ENCODE data around the gene GSG1L.

Gene GSG1L

GRCh38 chr16:28003021-28003865 lies 60.3 kb downstream of the GSG1L start:
- Mint-ChIP-seq H3K4me1 (ENCODE audit: low read depth) (no peaks in the 10 kb centered on the region), H3K27ac (no peak overlapping the region), H3K4me3 (no peak overlapping the region), H3K27me3 (peaks cover 9% of the 10 kb centered on the region), H3K9me3 (no peaks in the 10 kb centered on the region), H3K36me3 (ENCODE audit: low read depth) (no peaks in the 10 kb centered on the region)
- DNase-seq = no peak

GRCh38 chr16:28001642-28002041 lies 61.9 kb downstream of the GSG1L start:
- DNase-seq = no peak
- no peaks in the 10 kb centered on the region for H3K36me3 Mint-ChIP-seq (ENCODE audit: low read depth)
- no peak overlapping the region for H3K27ac Mint-ChIP-seq
- H3K9me3 Mint-ChIP-seq = no peaks in the 10 kb centered on the region
- no peak overlapping the region for H3K4me3 Mint-ChIP-seq
- H3K27me3 Mint-ChIP-seq = peaks cover 9% of the 10 kb centered on the region
- no peaks in the 10 kb centered on the region for H3K4me1 Mint-ChIP-seq (ENCODE audit: low read depth)

GRCh38 chr16:28001184-28001583 lies 62.3 kb downstream of the GSG1L start:
- Mint-ChIP-seq H3K36me3 (ENCODE audit: low read depth) (no peaks in the 10 kb centered on the region), H3K9me3 (no peaks in the 10 kb centered on the region), H3K4me3 (no peak overlapping the region), H3K27me3 (peaks cover 9% of the 10 kb centered on the region), H3K27ac (no peak overlapping the region), H3K4me1 (ENCODE audit: low read depth) (no peaks in the 10 kb centered on the region)
- DNase-seq = no peak

GRCh38 chr16:28000314-28001169 lies 63.0 kb downstream of the GSG1L start:
- no peak for DNase-seq
- Mint-ChIP-seq H3K27me3 (peaks cover 9% of the 10 kb centered on the region), H3K36me3 (ENCODE audit: low read depth) (no peaks in the 10 kb centered on the region), H3K4me3 (no peak overlapping the region), H3K9me3 (no peaks in the 10 kb centered on the region), H3K27ac (no peak overlapping the region), H3K4me1 (ENCODE audit: low read depth) (peaks cover 1% of the 10 kb centered on the region)

- DNase-seq = no peak
- no peaks in the 10 kb centered on the region for H3K36me3 Mint-ChIP-seq (ENCODE audit: low read depth)
- no peaks in the 10 kb centered on the region for H3K9me3 Mint-ChIP-seq
- H3K27me3 Mint-ChIP-seq = peaks cover 9% of the 10 kb centered on the region
- H3K4me1 Mint-ChIP-seq (ENCODE audit: low read depth) = peaks cover 6% of the 10 kb centered on the region
- H3K27ac Mint-ChIP-seq = no peak overlapping the region
- H3K4me3 Mint-ChIP-seq = no peak overlapping the region
These were observed 63.8 kb downstream of the GSG1L start for GRCh38 chr16:27999687-28000086.

GRCh38 chr16:27995378-27995777 lies 68.1 kb downstream of the GSG1L start:
- Mint-ChIP-seq H3K4me3 (no peak overlapping the region), H3K27ac (no peak overlapping the region), H3K27me3 (no peaks in the 10 kb centered on the region), H3K4me1 (ENCODE audit: low read depth) (peaks cover 6% of the 10 kb centered on the region), H3K36me3 (ENCODE audit: low read depth) (no peaks in the 10 kb centered on the region), H3K9me3 (no peaks in the 10 kb centered on the region)
- no peak for DNase-seq

GRCh38 chr16:27994686-27995085 lies 68.8 kb downstream of the GSG1L start:
- H3K4me1 Mint-ChIP-seq (ENCODE audit: low read depth) = peaks cover 6% of the 10 kb centered on the region
- DNase-seq = no peak
- no peak overlapping the region for H3K27ac Mint-ChIP-seq
- no peaks in the 10 kb centered on the region for H3K27me3 Mint-ChIP-seq
- no peaks in the 10 kb centered on the region for H3K36me3 Mint-ChIP-seq (ENCODE audit: low read depth)
- H3K4me3 Mint-ChIP-seq = no peak overlapping the region
- no peaks in the 10 kb centered on the region for H3K9me3 Mint-ChIP-seq

- no peak for DNase-seq
- Mint-ChIP-seq H3K4me3 (no peak overlapping the region), H3K27me3 (no peaks in the 10 kb centered on the region), H3K36me3 (ENCODE audit: low read depth) (no peaks in the 10 kb centered on the region), H3K4me1 (ENCODE audit: low read depth) (peaks cover 6% of the 10 kb centered on the region), H3K27ac (no peak overlapping the region), H3K9me3 (no peaks in the 10 kb centered on the region)
These were observed 69.9 kb downstream of the GSG1L start for GRCh38 chr16:27993587-27993986.

GRCh38 chr16:27991876-27992275 lies 71.6 kb downstream of the GSG1L start:
- Mint-ChIP-seq H3K36me3 (ENCODE audit: low read depth) (no peaks in the 10 kb centered on the region), H3K27me3 (no peaks in the 10 kb centered on the region)
- no peak for DNase-seq

GRCh38 chr16:27985981-27986380 lies 77.5 kb downstream of the GSG1L start:
- no peak overlapping the region for H3K4me3 Mint-ChIP-seq
- no peak overlapping the region for H3K27ac Mint-ChIP-seq
- H3K27me3 Mint-ChIP-seq = peaks cover 4% of the 10 kb centered on the region
- no peaks in the 10 kb centered on the region for H3K4me1 Mint-ChIP-seq (ENCODE audit: low read depth)
- DNase-seq = no peak
- no peaks in the 10 kb centered on the region for H3K36me3 Mint-ChIP-seq (ENCODE audit: low read depth)
- H3K9me3 Mint-ChIP-seq = peaks cover 2% of the 10 kb centered on the region

More at GRCh38 chr16:27991876-27992275, 71.6 kb downstream of the GSG1L start:
- Mint-ChIP-seq H3K4me1 (ENCODE audit: low read depth) (peaks cover 6% of the 10 kb centered on the region), H3K27ac (no peak overlapping the region), H3K4me3 (no peak overlapping the region), H3K9me3 (no peaks in the 10 kb centered on the region)

GRCh38 chr16:27984121-27984520 lies 79.4 kb downstream of the GSG1L start:
- H3K4me1 Mint-ChIP-seq (ENCODE audit: low read depth) = no peaks in the 10 kb centered on the region
- H3K27me3 Mint-ChIP-seq = peaks cover 4% of the 10 kb centered on the region
- DNase-seq = no peak
- H3K9me3 Mint-ChIP-seq = peaks cover 2% of the 10 kb centered on the region
- H3K27ac Mint-ChIP-seq = no peak overlapping the region
- H3K4me3 Mint-ChIP-seq = no peak overlapping the region
- no peaks in the 10 kb centered on the region for H3K36me3 Mint-ChIP-seq (ENCODE audit: low read depth)

- no peaks in the 10 kb centered on the region for H3K36me3 Mint-ChIP-seq (ENCODE audit: low read depth)
- no peak overlapping the region for H3K4me3 Mint-ChIP-seq
- no peak for DNase-seq
- H3K4me1 Mint-ChIP-seq (ENCODE audit: low read depth) = no peaks in the 10 kb centered on the region
- H3K27me3 Mint-ChIP-seq = peaks cover 7% of the 10 kb centered on the region
- H3K27ac Mint-ChIP-seq = no peak overlapping the region
- H3K9me3 Mint-ChIP-seq = peaks cover 2% of the 10 kb centered on the region
These were observed 80.3 kb downstream of the GSG1L start for GRCh38 chr16:27983244-27983643.

- H3K9me3 Mint-ChIP-seq = peaks cover 2% of the 10 kb centered on the region
- no peaks in the 10 kb centered on the region for H3K36me3 Mint-ChIP-seq (ENCODE audit: low read depth)
These were observed 81.3 kb downstream of the GSG1L start for GRCh38 chr16:27982184-27982583.

GRCh38 chr16:27980919-27981700 lies 82.4 kb downstream of the GSG1L start:
- Mint-ChIP-seq H3K4me3 (no peak overlapping the region), H3K36me3 (ENCODE audit: low read depth) (no peaks in the 10 kb centered on the region), H3K27me3 (peaks cover 13% of the 10 kb centered on the region), H3K4me1 (ENCODE audit: low read depth) (no peaks in the 10 kb centered on the region), H3K9me3 (peaks cover 2% of the 10 kb centered on the region), H3K27ac (no peak overlapping the region)
- DNase-seq = no peak

More at GRCh38 chr16:27982184-27982583, 81.3 kb downstream of the GSG1L start:
- H3K4me3 Mint-ChIP-seq = no peak overlapping the region
- H3K27ac Mint-ChIP-seq = no peak overlapping the region
- no peak for DNase-seq
- peaks cover 7% of the 10 kb centered on the region for H3K27me3 Mint-ChIP-seq
- no peaks in the 10 kb centered on the region for H3K4me1 Mint-ChIP-seq (ENCODE audit: low read depth)
